ENCODE results near the gene CFAP65. TPM values are rescaled to one million over a fixed set of nuclear protein-coding genes. Genes with fewer than 3 reads are reported as not detected.

The CFAP65 gene
- total RNA-seq, 2 donors from 2014 or later, result not detected

- Mint-ChIP-seq H3K27ac (no peak overlapping the region), H3K27me3 (peaks cover 21% of the 10 kb centered on the region), H3K9me3 (no peaks in the 10 kb centered on the region), H3K36me3 (ENCODE audit: low read depth) (no peaks in the 10 kb centered on the region), H3K4me1 (no peaks in the 10 kb centered on the region), H3K4me3 (no peak overlapping the region)
- no peak for ATAC-seq (replicated peaks)
Measured at GRCh38 chr2:219031005-219031738, 10.1 kb downstream of the CFAP65 start.

GRCh38 chr2:219030177-219030940 is 11.0 kb downstream of the CFAP65 start:
- no peak overlapping the region for H3K4me3 Mint-ChIP-seq
- H3K27ac Mint-ChIP-seq, result no peak overlapping the region
- peaks cover 16% of the 10 kb centered on the region for H3K27me3 Mint-ChIP-seq
- no peak for ATAC-seq (replicated peaks)
- no peaks in the 10 kb centered on the region for H3K36me3 Mint-ChIP-seq (ENCODE audit: low read depth)
- H3K4me1 Mint-ChIP-seq, result no peaks in the 10 kb centered on the region
- no peaks in the 10 kb centered on the region for H3K9me3 Mint-ChIP-seq

DNA sequence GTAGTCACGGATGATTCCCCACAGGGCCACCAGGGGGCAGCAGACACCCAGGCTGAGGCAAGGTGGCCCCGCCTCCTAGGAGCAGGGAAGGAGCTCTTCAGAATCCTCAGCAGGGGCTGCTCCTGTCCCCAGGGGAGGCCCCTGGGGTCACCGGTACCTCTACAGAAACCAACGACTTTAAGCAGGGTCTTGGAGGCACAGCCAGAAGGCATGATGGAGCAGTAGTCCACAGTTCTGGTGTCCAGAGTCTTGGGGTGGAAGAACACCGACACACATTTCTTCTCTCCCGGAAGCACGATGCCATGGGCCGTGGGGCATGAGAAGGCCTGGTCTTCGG is 11.5 kb downstream of the CFAP65 start:
- no peaks in the 10 kb centered on the region for H3K4me1 Mint-ChIP-seq
- peak; percentile 88 for ATAC-seq (replicated peaks)
- peaks cover 16% of the 10 kb centered on the region for H3K27me3 Mint-ChIP-seq
- H3K36me3 Mint-ChIP-seq (ENCODE audit: low read depth), result no peaks in the 10 kb centered on the region
- no peak overlapping the region for H3K4me3 Mint-ChIP-seq
- H3K9me3 Mint-ChIP-seq, result no peaks in the 10 kb centered on the region
- H3K27ac Mint-ChIP-seq, result no peak overlapping the region

- Mint-ChIP-seq H3K27me3 (peaks cover 13% of the 10 kb centered on the region), H3K4me1 (no peaks in the 10 kb centered on the region), H3K36me3 (ENCODE audit: low read depth) (no peaks in the 10 kb centered on the region), H3K4me3 (no peak overlapping the region), H3K9me3 (no peaks in the 10 kb centered on the region), H3K27ac (no peak overlapping the region)
- ATAC-seq (replicated peaks), result peak; percentile 25
Measured at GRCh38 chr2:219028996-219029828, 12.1 kb downstream of the CFAP65 start.

DNA sequence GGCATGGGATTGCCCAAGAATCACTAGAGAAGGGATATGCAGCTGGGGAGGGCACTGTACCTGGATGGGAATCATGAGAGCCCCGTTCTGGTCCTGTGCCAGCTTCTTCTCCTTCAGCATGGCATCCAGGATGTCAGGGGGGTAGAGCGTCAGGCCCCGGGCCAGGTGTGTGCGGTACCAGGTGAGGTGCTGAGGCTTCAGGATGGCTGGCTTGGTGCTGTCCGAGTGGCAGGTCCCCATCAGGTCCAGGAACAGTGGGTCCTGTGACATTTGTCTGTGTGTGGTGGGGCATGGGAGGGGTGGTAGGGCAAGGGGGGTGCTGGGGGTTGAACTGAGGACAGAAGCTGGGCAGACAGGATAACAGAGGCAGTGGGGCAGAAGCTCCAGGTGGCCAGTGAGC is 13.2 kb downstream of the CFAP65 start:
- Mint-ChIP-seq H3K9me3 (no peaks in the 10 kb centered on the region), H3K27me3 (peaks cover 10% of the 10 kb centered on the region), H3K36me3 (ENCODE audit: low read depth) (no peaks in the 10 kb centered on the region), H3K4me3 (no peak overlapping the region), H3K4me1 (no peaks in the 10 kb centered on the region), H3K27ac (no peak overlapping the region)
- ATAC-seq (replicated peaks), result no peak

DNA sequence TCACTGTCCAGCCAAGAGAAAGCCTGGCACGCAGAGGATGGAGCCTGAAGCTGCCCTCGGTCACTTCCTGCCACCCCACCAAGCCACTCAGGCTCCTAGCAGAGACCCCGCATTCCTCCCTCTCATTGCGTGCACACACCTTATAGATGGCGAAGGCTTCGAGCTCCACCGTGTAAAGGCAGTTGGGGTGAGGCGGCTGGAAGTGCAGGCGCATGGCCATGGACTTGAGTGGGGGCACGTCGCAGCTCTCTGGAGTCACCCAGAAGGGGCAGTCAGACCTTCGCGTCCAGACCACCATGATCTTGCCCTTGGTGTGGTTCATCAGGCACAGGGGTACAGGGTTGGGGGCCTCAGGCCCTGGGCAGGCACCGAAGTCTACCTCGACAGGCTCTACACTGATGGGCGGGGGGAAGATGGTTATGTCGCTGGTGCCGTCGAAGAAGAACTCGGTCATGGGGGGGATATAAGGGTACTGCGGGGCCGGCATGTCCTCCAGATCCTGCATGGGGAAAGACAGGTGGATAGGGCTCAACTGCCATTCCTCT is 13.7 kb downstream of the CFAP65 start:
- Mint-ChIP-seq H3K36me3 (ENCODE audit: low read depth) (no peaks in the 10 kb centered on the region), H3K9me3 (no peaks in the 10 kb centered on the region), H3K4me1 (no peaks in the 10 kb centered on the region), H3K27me3 (peaks cover 7% of the 10 kb centered on the region), H3K4me3 (no peak overlapping the region), H3K27ac (no peak overlapping the region)
- ATAC-seq (replicated peaks), result no peak

- Mint-ChIP-seq H3K27me3 (peaks cover 3% of the 10 kb centered on the region), H3K9me3 (no peaks in the 10 kb centered on the region), H3K4me1 (no peaks in the 10 kb centered on the region), H3K4me3 (no peak overlapping the region), H3K36me3 (ENCODE audit: low read depth) (no peaks in the 10 kb centered on the region), H3K27ac (no peak overlapping the region)
- no peak for ATAC-seq (replicated peaks)
Measured at GRCh38 chr2:219026946-219027345, 14.4 kb downstream of the CFAP65 start.

DNA sequence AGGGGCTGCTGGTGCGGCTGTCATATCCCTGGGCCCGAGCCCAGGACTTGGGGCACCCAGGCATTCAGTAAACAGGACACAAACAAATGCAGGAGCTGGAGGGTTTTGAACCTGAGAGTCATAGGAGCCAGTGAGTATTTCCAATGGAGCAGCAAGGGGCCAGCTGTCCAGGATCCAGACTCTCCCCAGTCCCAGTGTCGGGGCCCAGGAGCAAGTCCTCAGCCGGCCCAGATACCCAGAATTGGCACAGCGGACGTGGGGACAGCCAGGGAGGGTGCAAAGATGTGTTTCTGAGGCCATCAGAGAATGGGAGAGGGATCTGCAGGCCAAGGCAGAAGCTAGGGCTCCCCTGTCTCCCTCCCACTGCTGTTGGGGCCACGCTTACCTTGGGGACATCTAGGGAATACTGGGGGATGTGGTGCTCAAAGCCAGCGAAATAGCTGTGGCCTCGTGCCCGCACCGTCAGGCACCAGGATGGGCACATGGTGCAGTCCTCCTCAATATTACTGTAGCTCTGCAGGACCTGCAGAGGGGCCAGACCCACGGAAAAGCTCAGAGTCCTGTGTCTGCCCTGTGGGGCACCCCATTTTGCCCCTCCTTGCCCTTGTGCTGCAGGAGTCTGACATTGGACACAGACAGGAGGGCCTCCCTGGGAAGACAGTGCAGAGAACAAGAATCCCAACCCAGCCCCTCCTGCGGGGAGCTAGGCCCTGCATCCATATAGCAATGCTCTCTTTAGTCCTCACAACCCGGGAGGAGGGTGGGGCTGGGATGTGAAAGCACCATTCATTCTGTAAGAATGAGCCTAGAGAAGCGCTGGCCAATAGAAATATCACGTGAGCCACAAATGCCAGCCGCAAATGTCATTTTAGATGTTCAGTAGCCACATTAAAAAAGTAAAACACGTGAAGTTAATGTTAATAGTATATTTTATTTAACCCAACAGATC is 15.4 kb downstream of the CFAP65 start:
- Mint-ChIP-seq H3K4me1 (no peaks in the 10 kb centered on the region), H3K9me3 (no peaks in the 10 kb centered on the region), H3K4me3 (no peak overlapping the region), H3K27me3 (peaks cover 3% of the 10 kb centered on the region), H3K36me3 (ENCODE audit: low read depth) (no peaks in the 10 kb centered on the region), H3K27ac (no peak overlapping the region)
- no peak for ATAC-seq (replicated peaks)

- no peaks in the 10 kb centered on the region for H3K9me3 Mint-ChIP-seq
- no peaks in the 10 kb centered on the region for H3K4me1 Mint-ChIP-seq
- no peak for ATAC-seq (replicated peaks)
- no peaks in the 10 kb centered on the region for H3K36me3 Mint-ChIP-seq (ENCODE audit: low read depth)
- H3K27ac Mint-ChIP-seq, result no peak overlapping the region
- no peak overlapping the region for H3K4me3 Mint-ChIP-seq
- H3K27me3 Mint-ChIP-seq, result no peaks in the 10 kb centered on the region
Measured at GRCh38 chr2:219024059-219024458, 17.3 kb downstream of the CFAP65 start.

DNA sequence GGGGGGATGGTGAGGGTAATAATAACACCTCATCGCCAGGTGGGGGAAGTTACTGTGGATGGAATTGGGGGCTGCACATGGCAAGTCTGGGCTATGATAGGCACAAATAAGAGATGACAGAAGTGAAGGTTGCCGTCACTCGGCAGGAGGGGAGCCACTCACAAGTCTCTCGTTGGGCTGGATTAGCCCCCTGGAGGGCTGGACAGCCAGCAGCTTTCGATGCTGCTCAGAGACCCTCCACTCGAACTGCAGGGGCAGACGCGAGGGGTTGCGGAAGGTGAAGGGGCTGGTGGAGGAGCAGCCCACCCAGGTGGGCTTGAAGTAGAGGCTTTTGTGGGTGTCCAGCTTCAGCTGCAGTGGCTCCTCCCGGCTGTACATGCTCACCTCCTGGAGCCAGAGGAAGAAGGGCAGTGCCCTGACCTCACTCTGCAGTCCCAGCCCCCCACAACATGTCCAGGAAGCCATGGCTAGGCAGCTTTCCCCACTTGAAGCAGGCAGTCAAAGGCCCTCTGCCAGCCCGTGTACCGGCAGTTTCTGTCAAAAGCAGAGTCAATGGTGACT is 18.2 kb downstream of the CFAP65 start:
- Mint-ChIP-seq H3K36me3 (ENCODE audit: low read depth) (no peaks in the 10 kb centered on the region), H3K9me3 (no peaks in the 10 kb centered on the region), H3K27me3 (no peaks in the 10 kb centered on the region), H3K4me3 (no peak overlapping the region), H3K4me1 (no peaks in the 10 kb centered on the region), H3K27ac (no peak overlapping the region)
- no peak for ATAC-seq (replicated peaks)

DNA sequence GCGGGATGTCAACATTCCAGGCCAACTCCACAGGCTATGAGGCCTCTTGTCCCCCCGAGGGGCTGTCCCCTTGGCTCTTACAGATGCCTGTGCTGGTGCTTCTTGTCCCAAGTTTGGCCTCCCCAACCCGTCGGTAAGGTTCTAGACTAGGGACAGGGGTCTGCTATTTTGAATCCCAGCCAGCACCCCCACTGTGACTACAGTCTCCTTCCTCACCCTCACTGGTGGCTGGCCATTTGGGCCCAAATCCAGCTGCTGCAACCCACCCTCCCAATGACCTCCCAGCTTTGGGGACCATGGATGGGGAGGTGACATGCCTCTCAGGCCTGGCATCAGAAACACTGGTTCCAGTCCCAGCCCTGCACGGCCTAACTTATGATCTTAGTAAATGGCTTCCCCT is 18.7 kb downstream of the CFAP65 start:
- Mint-ChIP-seq H3K4me3 (no peak overlapping the region), H3K4me1 (no peaks in the 10 kb centered on the region), H3K27me3 (no peaks in the 10 kb centered on the region), H3K9me3 (no peaks in the 10 kb centered on the region), H3K27ac (no peak overlapping the region), H3K36me3 (ENCODE audit: low read depth) (no peaks in the 10 kb centered on the region)
- ATAC-seq (replicated peaks), result no peak

GRCh38 chr2:219022041-219022440 is 19.3 kb downstream of the CFAP65 start:
- no peak overlapping the region for H3K27ac Mint-ChIP-seq

GRCh38 chr2:219021591-219021990 is 19.7 kb downstream of the CFAP65 start:
- Mint-ChIP-seq H3K27ac (no peak overlapping the region), H3K9me3 (no peaks in the 10 kb centered on the region), H3K27me3 (peaks cover 2% of the 10 kb centered on the region), H3K4me1 (no peaks in the 10 kb centered on the region), H3K4me3 (no peak overlapping the region), H3K36me3 (ENCODE audit: low read depth) (no peaks in the 10 kb centered on the region)
- ATAC-seq (replicated peaks), result no peak

More at GRCh38 chr2:219022041-219022440, 19.3 kb downstream of the CFAP65 start:
- no peaks in the 10 kb centered on the region for H3K27me3 Mint-ChIP-seq
- ATAC-seq (replicated peaks), result no peak
- no peak overlapping the region for H3K4me3 Mint-ChIP-seq
- H3K4me1 Mint-ChIP-seq, result no peaks in the 10 kb centered on the region
- H3K36me3 Mint-ChIP-seq (ENCODE audit: low read depth), result no peaks in the 10 kb centered on the region
- no peaks in the 10 kb centered on the region for H3K9me3 Mint-ChIP-seq

Data from activated T-helper 17 cell treated with anti-CD3 and anti-CD28 coated beads, Interleukin-2, amount 50 U/mL, for 72 hours (primary cell).